ENCODE data around the gene CAMK2D.
"Not testable (repeated sequence)": the region's sequence is repeated elsewhere in the genome, so short reads cannot be mapped to it uniquely, and the experiment has no call there.

Gene CAMK2D

GRCh38 chr4:113733685-113734084 lies 27.9 kb downstream of the CAMK2D start:
- in situ Hi-C loops (cut with MboI; ENCODE audit: low sequenced_read_pairs) = no loop called here

- in situ Hi-C loops (cut with MboI; ENCODE audit: low sequenced_read_pairs) = no loop called here
Measured at GRCh38 chr4:113732967-113733527, 28.5 kb downstream of the CAMK2D start.

DNA sequence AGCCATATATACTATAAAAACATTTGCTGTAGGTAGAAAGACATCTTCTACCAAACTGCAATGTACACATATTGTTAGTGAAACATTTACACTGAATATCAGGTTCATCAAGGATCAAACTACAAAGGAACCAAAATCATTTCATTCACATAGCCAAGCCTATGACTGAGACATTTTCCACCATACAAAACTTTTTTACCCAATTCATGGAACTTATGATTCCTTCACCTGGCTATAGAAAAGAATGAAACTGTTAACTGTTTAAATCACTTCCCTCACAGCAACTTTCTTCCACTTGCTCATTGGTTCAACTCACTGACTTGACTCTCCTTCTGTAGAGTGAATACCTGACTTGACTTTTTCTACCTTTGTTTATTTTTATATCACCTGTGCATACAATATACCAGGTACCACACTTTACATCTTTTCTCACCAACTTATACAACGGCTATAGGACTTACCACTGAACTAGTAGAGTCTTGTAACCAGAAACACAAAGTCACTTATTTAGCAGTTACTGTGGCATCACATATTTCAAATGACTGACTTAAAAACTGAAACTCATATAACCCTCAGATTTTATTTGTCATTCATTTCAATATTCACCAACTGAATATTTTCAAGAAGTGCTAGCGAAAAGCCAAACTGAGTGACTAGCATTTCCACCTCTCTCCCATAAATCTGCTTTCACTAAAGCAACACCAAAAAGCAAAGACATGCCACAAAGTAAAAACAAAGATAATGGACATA lies 30.9 kb downstream of the CAMK2D start:
- in situ Hi-C loops (cut with MboI; ENCODE audit: low sequenced_read_pairs) = no loop called here

DNA sequence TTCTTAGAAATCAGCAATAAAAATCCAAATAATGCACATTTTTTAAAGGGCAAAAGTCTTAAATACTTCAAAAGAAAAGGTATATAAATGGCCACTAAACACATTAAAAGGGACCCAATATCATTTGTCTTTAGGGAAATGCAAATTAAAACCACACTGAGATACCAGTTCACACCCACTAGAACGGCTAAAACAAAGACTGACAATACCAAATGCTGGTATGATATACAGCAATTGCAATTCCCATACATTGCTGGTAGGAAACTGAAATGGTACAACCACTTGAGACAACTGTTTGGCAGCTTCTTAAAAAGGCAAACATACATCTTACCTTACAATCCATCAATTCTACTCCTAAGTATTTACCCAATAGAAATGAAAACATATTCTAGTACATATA lies 33.7 kb downstream of the CAMK2D start:
- in situ Hi-C loops (cut with MboI; ENCODE audit: low sequenced_read_pairs) = no loop called here

DNA sequence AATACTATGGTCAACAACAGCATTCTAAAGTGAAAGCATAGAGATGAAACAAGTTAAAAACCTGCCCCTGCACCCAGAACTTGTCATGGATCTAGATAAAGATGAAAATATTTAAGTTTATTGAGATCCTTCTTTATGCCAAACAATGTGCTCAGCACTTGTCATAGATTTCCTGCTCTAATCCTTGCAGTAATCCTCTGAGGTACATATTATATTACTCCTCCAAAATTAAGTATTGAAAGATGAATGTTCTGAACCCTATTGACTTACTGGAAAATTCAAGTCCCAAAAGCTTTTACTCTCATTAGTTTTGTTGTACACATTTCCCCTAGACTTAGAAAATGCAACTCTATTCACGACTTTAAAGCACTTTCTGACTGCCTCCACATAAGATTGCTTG lies 35.6 kb downstream of the CAMK2D start:
- in situ Hi-C loops (cut with MboI; ENCODE audit: low sequenced_read_pairs) = no loop called here

DNA sequence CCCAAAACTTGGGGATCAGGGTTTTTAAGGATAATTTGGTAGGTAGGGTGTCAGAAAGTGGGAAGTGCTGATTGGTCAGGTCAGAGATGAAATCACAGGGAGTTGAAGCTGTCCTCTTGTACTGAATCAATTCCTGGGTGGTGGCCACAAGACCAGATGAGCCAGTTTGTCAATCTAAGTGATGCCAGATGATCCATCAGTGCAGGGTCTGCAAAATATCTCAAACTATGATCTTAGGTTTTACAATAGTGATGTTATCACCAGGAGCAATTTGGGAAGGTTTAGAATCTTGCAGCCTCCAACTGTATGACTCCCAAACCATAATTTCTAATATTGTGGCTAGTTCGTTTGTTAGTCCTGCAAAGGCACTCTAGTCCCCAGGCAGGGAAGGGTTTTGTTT lies 43.3 kb downstream of the CAMK2D start:
- in situ Hi-C loops (cut with MboI; ENCODE audit: low sequenced_read_pairs) = no loop called here

- in situ Hi-C loops (cut with MboI; ENCODE audit: low sequenced_read_pairs) = no loop called here
Measured at GRCh38 chr4:113711883-113712662, 49.5 kb downstream of the CAMK2D start.

- in situ Hi-C loops (cut with MboI; ENCODE audit: low sequenced_read_pairs) = no loop called here
Measured at GRCh38 chr4:113708250-113708649, 53.3 kb downstream of the CAMK2D start.

GRCh38 chr4:113707048-113707447 lies 54.5 kb downstream of the CAMK2D start:
- in situ Hi-C loops (cut with MboI; ENCODE audit: low sequenced_read_pairs) = no loop called here

DNA sequence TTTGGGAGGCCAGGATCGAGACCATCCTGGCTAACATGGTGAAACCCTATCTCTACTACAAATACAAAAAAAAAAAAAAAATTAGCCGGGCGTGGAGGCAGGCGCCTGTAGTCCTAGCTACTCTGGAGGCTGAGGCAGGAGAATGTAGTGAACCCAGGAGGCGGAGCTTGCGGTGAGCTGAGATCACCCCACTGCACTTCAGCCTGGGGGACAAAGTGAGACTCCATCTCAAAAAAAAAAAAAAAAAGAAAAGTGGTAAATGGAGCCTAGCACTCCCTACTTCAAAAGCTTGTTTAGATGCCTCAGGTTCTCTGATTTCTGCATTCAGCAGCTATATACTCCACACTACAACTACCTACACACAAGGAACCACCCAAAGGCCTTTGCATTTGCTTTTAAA lies 56.4 kb downstream of the CAMK2D start:
- in situ Hi-C loops (cut with MboI; ENCODE audit: low sequenced_read_pairs) = not testable (repeated sequence)

GRCh38 chr4:113702596-113702995 lies 58.9 kb downstream of the CAMK2D start:
- in situ Hi-C loops (cut with MboI; ENCODE audit: low sequenced_read_pairs) = not testable (repeated sequence)

DNA sequence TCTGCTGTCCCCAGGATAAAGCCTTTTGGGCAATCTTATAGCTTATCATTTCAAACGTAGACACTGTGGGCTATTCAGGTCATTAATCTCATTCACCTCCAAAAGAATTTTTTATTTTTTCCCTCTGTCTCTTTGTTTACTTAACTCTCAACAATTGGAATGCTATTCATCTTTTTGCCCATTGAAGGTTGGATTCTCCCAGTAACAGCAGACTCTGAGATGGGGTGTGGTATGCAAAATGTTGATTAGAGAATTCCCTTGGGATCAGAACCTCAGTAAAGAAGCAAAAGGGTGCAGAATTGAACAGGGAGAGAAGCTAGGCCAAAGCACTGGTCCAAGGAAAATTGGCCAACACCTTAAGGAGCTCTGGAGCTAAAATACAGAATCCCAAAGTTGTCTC lies 60.4 kb downstream of the CAMK2D start:
- in situ Hi-C loops (cut with MboI; ENCODE audit: low sequenced_read_pairs) = no loop called here

- in situ Hi-C loops (cut with MboI; ENCODE audit: low sequenced_read_pairs) = no loop called here
Measured at GRCh38 chr4:113700602-113701150, 60.9 kb downstream of the CAMK2D start.

DNA sequence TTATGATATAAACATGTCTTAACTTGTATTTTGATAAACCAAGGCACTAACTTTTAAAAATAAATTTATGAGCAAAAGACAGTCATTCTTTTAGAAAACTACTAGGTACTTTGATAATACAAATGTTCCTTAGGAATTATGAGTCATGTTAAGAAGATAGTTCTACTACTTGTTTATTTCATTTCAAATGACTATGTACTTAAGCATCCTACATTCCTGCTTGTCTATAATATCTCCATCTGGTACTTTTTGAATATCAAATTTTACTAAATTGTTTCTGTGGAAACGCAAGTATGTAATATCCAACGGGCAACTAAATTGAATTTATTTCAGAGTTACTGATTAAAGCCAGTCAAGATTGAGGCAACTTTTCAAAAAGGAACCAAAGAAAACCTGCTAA lies 61.8 kb downstream of the CAMK2D start:
- in situ Hi-C loops (cut with MboI; ENCODE audit: low sequenced_read_pairs) = no loop called here

DNA sequence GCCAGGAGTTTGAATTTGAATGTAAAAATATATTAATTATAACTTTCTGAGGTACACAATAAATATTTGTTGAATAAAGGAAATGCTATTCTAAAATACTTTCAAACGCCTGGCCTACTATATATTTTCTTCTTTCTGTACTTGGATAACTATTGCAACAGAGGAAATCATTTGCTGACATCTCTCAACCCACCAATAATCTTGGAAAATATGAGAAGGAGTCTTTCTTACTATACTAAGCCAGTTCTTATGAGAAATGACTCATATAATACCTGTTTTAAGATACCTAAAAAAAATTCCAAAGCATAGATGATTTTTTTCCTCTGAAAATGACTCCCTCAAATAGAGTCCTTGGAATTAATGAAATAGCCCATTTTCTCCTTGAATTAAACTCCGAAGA lies 64.1 kb downstream of the CAMK2D start:
- in situ Hi-C loops (cut with MboI; ENCODE audit: low sequenced_read_pairs) = no loop called here

GRCh38 chr4:113695328-113696169 lies 66.0 kb downstream of the CAMK2D start:
- in situ Hi-C loops (cut with MboI; ENCODE audit: low sequenced_read_pairs) = no loop called here

DNA sequence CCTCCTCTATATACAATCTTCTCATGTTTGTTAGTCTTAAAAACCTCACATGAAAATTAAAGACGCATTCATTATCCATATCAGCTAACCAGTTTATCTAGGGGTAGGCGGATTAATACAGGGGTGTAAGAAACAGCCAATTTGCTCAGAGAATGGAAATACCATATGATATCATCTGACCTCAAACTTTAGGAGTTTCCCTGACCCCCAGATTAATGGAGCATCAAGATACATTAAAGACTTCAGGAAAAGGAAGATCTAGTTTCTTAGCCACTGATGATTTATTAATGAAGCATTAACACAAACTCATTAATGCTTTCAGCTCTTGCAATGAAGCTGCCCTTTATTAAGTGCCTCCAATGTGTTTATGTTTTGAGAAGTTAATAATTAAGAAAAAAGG lies 67.5 kb downstream of the CAMK2D start:
- in situ Hi-C loops (cut with MboI; ENCODE audit: low sequenced_read_pairs) = no loop called here

GRCh38 chr4:113692809-113693411 lies 68.6 kb downstream of the CAMK2D start:
- in situ Hi-C loops (cut with MboI; ENCODE audit: low sequenced_read_pairs) = no loop called here

GRCh38 chr4:113691676-113692075 lies 69.9 kb downstream of the CAMK2D start:
- in situ Hi-C loops (cut with MboI; ENCODE audit: low sequenced_read_pairs) = no loop called here

- in situ Hi-C loops (cut with MboI; ENCODE audit: low sequenced_read_pairs) = no loop called here
Measured at GRCh38 chr4:113689394-113689793, 72.1 kb downstream of the CAMK2D start.
